SK-N-SH treated with all-trans-retinoic acid at 6 μM for 48 hours (cell line): ENCODE measurements around the gene NRSN2.

Source experiments
- ATAC-seq: fragments of 200-7000 bp; cut with Tn5 transposase; 3 replicates; pipeline ENCODE4 v1.9.1; 2020; ENCODE audit warnings: mild to moderate bottlenecking, moderate library complexity
- ARNTL ChIP-seq: fragments of 450-650 bp; formaldehyde crosslinking; IDR thresholded peaks from 2 replicates; pipeline ENCODE4 v1.5.0; 2020; ENCODE audit warnings: low read depth, mild to moderate bottlenecking, moderate library complexity, borderline replicate concordance
- BACH2 ChIP-seq: fragments of 250-450 bp; sonication (Bioruptor Pico); IDR thresholded peaks from 2 replicates; pipeline ENCODE4 v1.9.0; 2021; ENCODE audit warnings: mild to moderate bottlenecking, borderline replicate concordance
- CREB5 ChIP-seq: fragments of 250-450 bp; sonication (Bioruptor Pico); IDR thresholded peaks from 2 replicates; pipeline ENCODE4 v1.5.1; 2020; ENCODE audit warnings: low read depth, mild to moderate bottlenecking, moderate library complexity
- CSDC2 ChIP-seq: fragments of 250-450 bp; sonication (Bioruptor Pico); IDR thresholded peaks from 2 replicates; pipeline ENCODE4 v1.5.0; 2020; ENCODE audit warnings: mild to moderate bottlenecking, moderate library complexity
- CSRNP3 ChIP-seq: fragments of 250-450 bp; sonication (Bioruptor Pico); IDR thresholded peaks from 2 replicates; pipeline ENCODE4 v1.5.1; 2021; ENCODE audit warnings: mild to moderate bottlenecking, moderate library complexity
- ESRRG ChIP-seq: fragments of 250-450 bp; sonication (Bioruptor Pico); IDR thresholded peaks from 2 replicates; pipeline ENCODE4 v1.6.1; 2021; ENCODE audit warnings: mild to moderate bottlenecking
- GLIS3 ChIP-seq: fragments of 250-450 bp; sonication (Bioruptor Pico); IDR thresholded peaks from 2 replicates; pipeline ENCODE4 v1.5.0; 2020; ENCODE audit warnings: mild to moderate bottlenecking, moderate library complexity
- ISL1 ChIP-seq: fragments of 250-450 bp; sonication (Bioruptor Pico); IDR thresholded peaks from 2 replicates; pipeline ENCODE4 v2.1.2; 2022; ENCODE audit warnings: mild to moderate bottlenecking, moderate library complexity
- OSR1 ChIP-seq: fragments of 250-450 bp; sonication (Bioruptor Pico); IDR thresholded peaks from 2 replicates; pipeline ENCODE4 v1.8.0; 2022; ENCODE audit warnings: moderate library complexity, mild to moderate bottlenecking, inconsistent platforms
- POU6F1 ChIP-seq: fragments of 250-450 bp; sonication (Bioruptor Pico); IDR thresholded peaks from 2 replicates; pipeline ENCODE4 v1.8.0; 2021; ENCODE audit warnings: low read depth, mild to moderate bottlenecking, moderate library complexity, borderline replicate concordance
- PPARA ChIP-seq: fragments of 250-450 bp; sonication (Bioruptor Pico); IDR thresholded peaks from 2 replicates; pipeline ENCODE4 v1.5.0; 2020; ENCODE audit warnings: mild to moderate bottlenecking, borderline replicate concordance
- RARB ChIP-seq: fragments of 250-450 bp; sonication (Bioruptor Pico); IDR thresholded peaks from 2 replicates; pipeline ENCODE4 v1.8.0; 2021; ENCODE audit warnings: mild to moderate bottlenecking, moderate library complexity
- SNAI2 ChIP-seq: fragments of 250-450 bp; sonication (Bioruptor Pico); IDR thresholded peaks from 2 replicates; pipeline ENCODE4 v1.5.0; 2020; ENCODE audit warnings: mild to moderate bottlenecking, moderate library complexity
- TCF4 ChIP-seq: fragments of 250-450 bp; sonication (Bioruptor Pico); IDR thresholded peaks from 2 replicates; pipeline ENCODE4 v1.8.0; 2021; ENCODE audit warnings: mild to moderate bottlenecking, moderate library complexity, borderline replicate concordance
- TOX ChIP-seq: fragments of 250-450 bp; sonication (Bioruptor Pico); IDR thresholded peaks from 2 replicates; pipeline ENCODE4 v1.8.0; 2021; ENCODE audit warnings: mild to moderate bottlenecking, moderate library complexity, borderline replicate concordance
- TSHZ2 ChIP-seq: fragments of 250-450 bp; sonication (Bioruptor Pico); IDR thresholded peaks from 2 replicates; pipeline ENCODE4 v1.5.0; 2020; ENCODE audit warnings: mild to moderate bottlenecking, moderate library complexity
- ZFP3 ChIP-seq: fragments of 250-450 bp; sonication (Bioruptor Pico); IDR thresholded peaks from 2 replicates; pipeline ENCODE4 v1.5.0; 2020; ENCODE audit warnings: mild to moderate bottlenecking, moderate library complexity
- ZFP30 ChIP-seq: fragments of 450-650 bp; formaldehyde crosslinking; IDR thresholded peaks from 2 replicates; pipeline ENCODE4 v1.5.0; 2022; ENCODE audit warnings: mild to moderate bottlenecking, moderate library complexity
- ZNF565 ChIP-seq: fragments of 450-650 bp; formaldehyde crosslinking; conservative IDR thresholded peaks from 2 replicates; pipeline ENCODE4 v1.5.0; 2020; ENCODE audit warnings: low read depth, mild to moderate bottlenecking, moderate library complexity
- ZNF70 ChIP-seq: fragments of 450-650 bp; formaldehyde crosslinking; IDR thresholded peaks from 2 replicates; pipeline ENCODE4 v1.5.0; 2020; ENCODE audit warnings: mild to moderate bottlenecking, moderate library complexity
- ZNF8 ChIP-seq: fragments of 450-650 bp; formaldehyde crosslinking; IDR thresholded peaks from 2 replicates; pipeline ENCODE4 v1.5.0; 2020; ENCODE audit warnings: mild to moderate bottlenecking, moderate library complexity

Gene NRSN2

GRCh38 chr20:343107-343506 is 3.8 kb upstream of the NRSN2 start (continued):
- TF ChIP-seq CSRNP3 (CRISPR knock-in tag) (no peak), GLIS3 (CRISPR knock-in tag) (no peak)

GRCh38 chr20:346033-346639 is 775 bp upstream of the NRSN2 start:
- TF ChIP-seq CSRNP3 (CRISPR knock-in tag): no peak
- no peak for ATAC-seq

GRCh38 chr20:347317-347639 is 367 bp downstream of the NRSN2 start:
- peak; percentile 8; the same call in 1 of the 3 replicates for ATAC-seq
- TF ChIP-seq CSDC2 (CRISPR knock-in tag) (no peak), TCF4 (no peak), ZFP30 (no peak), CSRNP3 (CRISPR knock-in tag) (no peak), PPARA (CRISPR knock-in tag) (no peak), SNAI2 (no peak), OSR1 (CRISPR knock-in tag) (no peak), BACH2 (CRISPR knock-in tag) (no peak), POU6F1 (no peak), ESRRG (CRISPR knock-in tag) (no peak), RARB (no peak), TOX (no peak), CREB5 (CRISPR knock-in tag) (no peak), ISL1 (CRISPR knock-in tag) (no peak), ARNTL (CRISPR knock-in tag) (no peak), ZNF565 (no peak), TSHZ2 (CRISPR knock-in tag) (no peak), ZNF70 (CRISPR knock-in tag) (no peak), ZNF8 (no peak), ZFP3 (no peak)
